Aortic smooth muscle cell (primary cell): ENCODE measurements around the gene CUL5. TPM values are rescaled to one million over a fixed set of nuclear protein-coding genes. Genes with fewer than 3 reads are reported as not detected.

Experiments used
- total RNA-seq: library from RNA; depleted of rRNA; stranded (reverse); fragments of >200 nt; gene quantifications from 2 replicates; pipeline ENCODE4 v1.2.3, GENCODE V29; 2014

The CUL5 gene
- total RNA-seq, result 29.1 and 35.2 TPM in 2 replicates

DNA sequence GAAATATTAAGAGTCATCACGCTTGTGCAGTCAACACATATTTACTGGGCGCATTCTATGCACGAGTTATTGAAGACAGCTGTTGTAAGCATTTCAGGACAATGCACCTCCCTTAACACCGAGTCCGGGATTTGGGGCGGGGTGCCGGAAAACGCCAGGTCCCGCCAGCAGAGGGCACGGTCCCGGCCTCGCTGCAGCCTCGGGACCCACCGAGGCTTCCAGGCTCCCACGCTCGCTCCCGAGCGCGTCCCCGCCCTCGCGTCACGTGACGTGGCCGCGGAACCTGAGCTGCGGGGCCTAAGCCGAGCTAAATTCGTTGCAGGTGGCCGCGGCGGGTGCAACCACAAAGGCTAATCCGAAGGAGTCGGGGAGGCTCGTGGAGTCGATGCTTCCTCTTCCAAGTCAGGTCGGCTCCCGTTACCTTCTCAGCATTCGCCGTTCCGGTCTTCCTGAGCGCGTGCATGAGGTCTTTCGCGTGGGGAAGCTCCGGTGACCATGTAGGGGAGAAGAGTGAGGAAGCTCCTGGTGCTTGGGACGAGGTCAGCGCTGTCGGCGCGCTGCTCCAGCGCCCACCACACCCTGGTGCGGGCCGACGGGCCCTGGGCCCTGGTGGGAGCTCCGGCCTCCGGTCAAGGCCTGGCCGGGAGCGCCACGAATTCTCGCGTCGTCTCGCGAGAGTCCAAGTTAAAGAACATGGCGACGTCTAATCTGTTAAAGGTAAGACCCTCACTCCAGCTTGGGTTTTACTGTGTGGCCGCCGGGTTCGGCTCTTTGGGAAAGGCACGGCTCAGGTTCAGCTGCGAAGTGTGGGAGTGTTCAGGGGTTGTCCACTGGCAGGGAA is at the start of gene CUL5:
Gene CUL5, plus strand, starts transcription at position 243 of the 841 bp plus-strand sequence. Its CDS starts 451 bp downstream, at position 694.

GRCh38 chr11:108121274-108122155 is 112.8 kb downstream of the CUL5 start, which contains the start of gene ACAT1:
ACAT1 (plus strand) TSS chr11:108121567; CDS start chr11:108121607, 40 bp downstream.

Other genes starting within 250 kb of the CUL5 start
- 1.6 TPM in 2 replicates for gene SLC35F2, start 150.1 kb upstream of the CUL5 start, total RNA-seq
- gene RAB39A, start 80.5 kb upstream of the CUL5 start, total RNA-seq, result not detected in 2 replicates
- 119 and 123 TPM in 2 replicates for gene ACAT1, start 112.7 kb downstream of the CUL5 start, total RNA-seq
- gene NPAT, start 213.7 kb downstream of the CUL5 start, total RNA-seq, result 13.4 and 14.7 TPM in 2 replicates
- gene ATM, start 214.2 kb downstream of the CUL5 start, total RNA-seq, result 105 and 119 TPM in 2 replicates